Stimulated activated naive CD8-positive, alpha-beta T cell treated with anti-CD3 and anti-CD28 coated beads, Interleukin-15, Interleukin-2, amounts not matched to agents 100 ng/mL and 50 ng/mL, for 24 hours (primary cell): ENCODE results near the gene LRRC25.

Source experiments
- H3K27ac Mint-ChIP-seq: one replicate; pipeline ENCODE4 v1.8.0; 2021; ENCODE audit warnings: mild to moderate bottlenecking, mixed read lengths
- H3K27me3 Mint-ChIP-seq: one replicate; pipeline ENCODE4 v1.8.0; 2021; ENCODE audit warnings: mixed read lengths
- H3K36me3 Mint-ChIP-seq: one replicate; pipeline ENCODE4 v1.8.0; 2021; ENCODE audit warnings: low read depth, mixed read lengths
- H3K4me1 Mint-ChIP-seq: one replicate; pipeline ENCODE4 v1.8.0; 2021; ENCODE audit warnings: low read depth, mixed read lengths
- H3K4me3 Mint-ChIP-seq: one replicate; pipeline ENCODE4 v1.8.0; 2021; ENCODE audit warnings: mild to moderate bottlenecking, mixed read lengths
- H3K9me3 Mint-ChIP-seq: one replicate; pipeline ENCODE4 v1.8.0; 2021; ENCODE audit warnings: mixed read lengths

LRRC25 gene

GRCh38 chr19:18431351-18432197, 34.2 kb upstream of the LRRC25 start:
- H3K27ac Mint-ChIP-seq = no peak overlapping the region
- no peak overlapping the region for H3K4me3 Mint-ChIP-seq
- H3K4me1 Mint-ChIP-seq = peaks cover 29% of the 10 kb centered on the region
- H3K27me3 Mint-ChIP-seq = no peaks in the 10 kb centered on the region
- no peaks in the 10 kb centered on the region for H3K9me3 Mint-ChIP-seq
- no peaks in the 10 kb centered on the region for H3K36me3 Mint-ChIP-seq

GRCh38 chr19:18430417-18431144, 33.2 kb upstream of the LRRC25 start:
- H3K36me3 Mint-ChIP-seq = no peaks in the 10 kb centered on the region
- no peak overlapping the region for H3K27ac Mint-ChIP-seq
- no peaks in the 10 kb centered on the region for H3K9me3 Mint-ChIP-seq

GRCh38 chr19:18429717-18430416, 32.4 kb upstream of the LRRC25 start:
- Mint-ChIP-seq H3K4me3 (peak overlapping the region; percentile 52), H3K9me3 (no peaks in the 10 kb centered on the region), H3K4me1 (peaks cover 26% of the 10 kb centered on the region), H3K36me3 (no peaks in the 10 kb centered on the region), H3K27ac (no peak overlapping the region), H3K27me3 (no peaks in the 10 kb centered on the region)

More at GRCh38 chr19:18430417-18431144, 33.2 kb upstream of the LRRC25 start:
- peak overlapping the region; percentile 37 for H3K4me3 Mint-ChIP-seq
- H3K27me3 Mint-ChIP-seq = no peaks in the 10 kb centered on the region
- peaks cover 26% of the 10 kb centered on the region for H3K4me1 Mint-ChIP-seq

- H3K9me3 Mint-ChIP-seq = no peaks in the 10 kb centered on the region
- no peak overlapping the region for H3K27ac Mint-ChIP-seq
- H3K27me3 Mint-ChIP-seq = no peaks in the 10 kb centered on the region
- no peak overlapping the region for H3K4me3 Mint-ChIP-seq
- no peaks in the 10 kb centered on the region for H3K36me3 Mint-ChIP-seq
- H3K4me1 Mint-ChIP-seq = peaks cover 28% of the 10 kb centered on the region
Observed at GRCh38 chr19:18428787-18429674, 31.6 kb upstream of the LRRC25 start.

DNA sequence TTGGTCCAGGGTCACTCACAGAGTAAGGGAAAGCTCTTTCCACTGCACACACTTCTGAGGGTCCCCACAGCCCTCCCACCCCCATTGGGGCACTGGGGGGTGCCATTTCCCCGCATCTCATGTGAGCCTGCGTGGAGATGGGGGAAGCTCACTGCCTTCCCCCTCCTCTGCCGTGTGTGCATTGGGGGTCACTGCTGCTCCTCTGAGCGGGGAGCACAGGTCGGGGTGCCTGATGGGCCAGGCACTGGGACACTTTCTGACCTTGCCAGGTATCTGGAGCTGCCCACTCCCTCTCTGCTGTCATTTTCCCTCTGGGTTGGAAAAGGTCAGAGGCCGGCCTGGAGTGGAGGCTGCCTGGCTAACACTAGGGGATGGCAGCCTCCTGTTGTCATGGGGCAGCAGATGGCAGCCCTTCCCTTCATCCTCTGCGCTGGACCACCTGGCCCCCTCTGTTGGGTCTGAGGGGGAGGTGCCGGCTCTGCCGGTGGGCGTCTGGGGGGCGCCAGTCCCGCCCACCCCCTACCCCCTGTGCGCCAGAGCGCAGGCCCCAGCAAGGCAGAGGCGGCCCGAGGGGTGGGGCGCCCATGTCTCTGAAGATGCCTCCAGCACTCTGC, 30.9 kb upstream of the LRRC25 start:
- Mint-ChIP-seq H3K36me3 (no peaks in the 10 kb centered on the region), H3K27ac (no peak overlapping the region), H3K27me3 (no peaks in the 10 kb centered on the region), H3K4me3 (no peak overlapping the region), H3K4me1 (peaks cover 34% of the 10 kb centered on the region), H3K9me3 (no peaks in the 10 kb centered on the region)

- H3K9me3 Mint-ChIP-seq = no peaks in the 10 kb centered on the region
- no peaks in the 10 kb centered on the region for H3K27me3 Mint-ChIP-seq
- no peak overlapping the region for H3K4me3 Mint-ChIP-seq
- H3K27ac Mint-ChIP-seq = no peak overlapping the region
- H3K4me1 Mint-ChIP-seq = peaks cover 38% of the 10 kb centered on the region
- no peaks in the 10 kb centered on the region for H3K36me3 Mint-ChIP-seq
Observed at GRCh38 chr19:18427743-18428113, 30.3 kb upstream of the LRRC25 start.

DNA sequence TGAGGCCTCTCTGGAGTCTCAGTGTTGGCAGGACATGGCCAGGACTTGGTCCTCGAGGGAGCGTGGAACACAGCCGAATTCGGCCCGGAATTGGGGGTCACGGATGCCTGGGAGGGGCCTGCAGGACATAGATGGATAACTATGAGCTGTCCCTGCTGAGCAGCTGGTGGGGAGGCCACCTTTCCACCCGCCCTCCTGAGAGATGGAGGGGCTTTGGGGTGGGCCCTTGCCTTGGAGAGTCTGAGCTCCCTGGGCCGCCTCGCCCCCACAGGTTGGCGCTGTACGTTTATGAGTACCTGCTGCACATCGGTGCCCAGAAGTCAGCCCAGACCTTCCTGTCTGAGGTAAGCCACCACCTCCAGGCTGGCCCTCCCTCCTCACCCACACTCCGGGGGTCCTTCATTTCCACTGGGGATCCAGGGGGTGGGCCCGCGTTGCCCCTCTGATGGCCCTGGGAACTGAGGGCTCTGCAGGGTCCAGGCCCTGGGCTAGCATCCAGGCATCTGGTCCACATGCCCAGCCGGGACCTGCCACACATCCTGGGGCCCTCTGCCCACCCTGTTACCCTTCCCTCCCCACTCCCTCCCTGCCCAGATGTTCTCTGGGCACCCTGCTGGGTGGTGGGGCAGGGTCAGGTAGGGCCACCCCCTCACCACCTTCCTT, 29.8 kb upstream of the LRRC25 start:
- Mint-ChIP-seq H3K36me3 (no peaks in the 10 kb centered on the region), H3K27me3 (no peaks in the 10 kb centered on the region), H3K4me1 (peaks cover 40% of the 10 kb centered on the region), H3K27ac (no peak overlapping the region), H3K9me3 (no peaks in the 10 kb centered on the region), H3K4me3 (no peak overlapping the region)

- Mint-ChIP-seq H3K4me1 (peaks cover 45% of the 10 kb centered on the region), H3K36me3 (no peaks in the 10 kb centered on the region), H3K27ac (no peak overlapping the region), H3K27me3 (no peaks in the 10 kb centered on the region), H3K4me3 (no peak overlapping the region), H3K9me3 (no peaks in the 10 kb centered on the region)
Observed at GRCh38 chr19:18426416-18426767, 29.0 kb upstream of the LRRC25 start.

- peaks cover 52% of the 10 kb centered on the region for H3K4me1 Mint-ChIP-seq
Observed at GRCh38 chr19:18425515-18426415, 28.3 kb upstream of the LRRC25 start.

DNA sequence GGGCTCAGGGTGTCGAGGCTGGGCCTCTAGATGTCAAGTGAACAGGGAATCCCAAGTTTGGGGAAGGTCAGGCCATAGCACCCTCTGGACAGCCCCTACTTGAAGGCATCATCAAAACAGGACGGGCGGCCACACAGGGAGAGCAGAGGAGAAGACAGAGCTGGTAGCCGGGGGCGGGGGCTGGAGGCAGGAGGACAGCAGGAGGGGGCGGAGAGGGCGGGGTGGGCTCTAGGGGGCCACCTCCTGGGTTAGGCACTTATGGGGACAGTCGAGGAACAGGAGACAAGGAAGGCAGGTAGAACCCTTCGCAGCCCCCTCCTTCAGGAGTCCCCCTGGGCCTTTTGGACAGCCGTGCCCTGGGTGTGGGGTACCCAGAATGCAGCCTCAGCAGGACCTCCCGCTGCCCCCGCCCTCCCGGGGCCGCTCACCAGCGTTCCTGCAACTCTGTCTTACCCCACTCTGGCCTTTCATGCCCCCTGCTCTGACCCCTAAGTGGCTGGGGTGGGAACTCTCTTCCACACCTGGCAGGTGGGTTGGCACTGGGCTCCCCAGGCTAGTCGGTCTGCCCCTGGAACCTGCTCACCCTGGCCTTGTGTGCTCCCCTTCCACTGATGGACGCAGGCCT, 27.6 kb upstream of the LRRC25 start:
- H3K36me3 Mint-ChIP-seq = no peaks in the 10 kb centered on the region
- no peak overlapping the region for H3K27ac Mint-ChIP-seq
- H3K9me3 Mint-ChIP-seq = no peaks in the 10 kb centered on the region
- H3K27me3 Mint-ChIP-seq = no peaks in the 10 kb centered on the region
- H3K4me1 Mint-ChIP-seq = peaks cover 53% of the 10 kb centered on the region
- no peak overlapping the region for H3K4me3 Mint-ChIP-seq

More at GRCh38 chr19:18425515-18426415, 28.3 kb upstream of the LRRC25 start:
- Mint-ChIP-seq H3K27me3 (no peaks in the 10 kb centered on the region), H3K4me3 (no peak overlapping the region), H3K27ac (peak overlapping the region; percentile 3), H3K36me3 (no peaks in the 10 kb centered on the region), H3K9me3 (no peaks in the 10 kb centered on the region)

DNA sequence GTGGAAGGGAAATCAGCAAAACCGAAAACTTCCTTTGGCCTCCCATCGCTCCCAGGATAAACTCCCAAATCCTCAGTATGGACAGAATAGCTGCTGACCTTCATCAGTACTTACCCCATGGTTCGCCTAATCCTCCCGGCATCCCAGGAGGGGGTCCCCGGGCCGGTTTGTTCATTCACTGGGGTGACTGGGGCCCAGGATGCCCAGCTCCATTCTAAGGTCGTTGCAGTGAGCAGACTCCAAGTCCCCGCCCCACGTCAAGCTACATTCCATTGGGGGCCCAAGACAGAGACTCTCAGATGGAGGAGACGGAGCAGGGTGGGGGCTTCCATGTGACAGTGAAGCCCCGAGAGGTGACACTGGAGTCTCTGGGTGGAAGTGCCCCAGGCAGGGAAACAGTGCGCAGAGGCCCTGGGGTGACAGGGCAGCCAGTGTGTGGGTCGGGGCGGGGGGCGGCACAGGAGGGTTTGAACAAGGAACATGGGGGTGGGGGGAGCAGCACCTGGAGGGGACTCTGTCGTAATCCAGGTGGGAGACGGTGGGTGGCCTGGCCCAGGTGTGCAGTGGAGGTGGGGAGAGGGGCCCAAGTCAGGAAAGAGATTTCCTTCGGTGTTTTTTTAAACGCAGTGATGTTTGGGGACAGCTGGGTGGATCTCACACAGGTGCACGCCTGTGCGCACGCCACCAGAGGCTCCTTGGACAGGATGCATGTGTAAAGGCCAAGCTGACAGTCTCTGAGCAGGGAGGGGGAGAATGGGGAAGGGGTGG, 26.9 kb upstream of the LRRC25 start:
- Mint-ChIP-seq H3K4me3 (peak overlapping the region; percentile 5), H3K4me1 (peaks cover 46% of the 10 kb centered on the region), H3K9me3 (no peaks in the 10 kb centered on the region), H3K36me3 (no peaks in the 10 kb centered on the region), H3K27me3 (no peaks in the 10 kb centered on the region), H3K27ac (peak overlapping the region; percentile 26)
